MM.1S (cell line): ENCODE measurements around the gene PI4KA.

Experiments
- DNase-seq: peaks from one replicate; pipeline ENCODE4 v3.0.0-alpha.2; 2015
- H2AFZ ChIP-seq: fragments of 300-600 bp; sonication (generic); 2 replicates; pipeline ENCODE4 v1.6.0; 2016; ENCODE audit warnings: antibody characterized with exemption, low read length
- H3F3A ChIP-seq: fragments of 300-600 bp; sonication (generic); 2 replicates; pipeline ENCODE4 v1.6.1; 2016; ENCODE audit warnings: mild to moderate bottlenecking, antibody characterized with exemption, low read length, moderate library complexity, mixed read lengths; ENCODE audit not compliant: insufficient read depth
- H3K27ac ChIP-seq: fragments of 300-600 bp; sonication (generic); 2 replicates; pipeline ENCODE4 v1.5.1; 2016; ENCODE audit warnings: mild to moderate bottlenecking, low read length
- H3K27me3 ChIP-seq: fragments of 300-600 bp; sonication (generic); replicated peaks from 2 replicates; pipeline ENCODE4 v1.6.0; 2016; ENCODE audit warnings: low read length; ENCODE audit not compliant: insufficient read depth
- H3K36me3 ChIP-seq: fragments of 300-600 bp; sonication (generic); replicated peaks from 2 replicates; pipeline ENCODE4 v1.6.1; 2016; ENCODE audit warnings: mild to moderate bottlenecking, low read length, mixed read lengths; ENCODE audit not compliant: insufficient read depth
- H3K4me1 ChIP-seq: fragments of 300-600 bp; sonication (generic); 2 replicates; pipeline ENCODE4 v1.6.1; 2016; ENCODE audit warnings: low read length, mixed read lengths
- H3K4me2 ChIP-seq: fragments of 300-600 bp; sonication (generic); 2 replicates; pipeline ENCODE4 v1.6.0; 2016; ENCODE audit warnings: low read depth, low read length
- H3K4me3 ChIP-seq: fragments of 300-600 bp; sonication (generic); 2 replicates; pipeline ENCODE4 v1.5.1; 2016; ENCODE audit warnings: low read length, mixed read lengths
- H3K79me2 ChIP-seq: fragments of 300-600 bp; sonication (generic); 2 replicates; pipeline ENCODE4 v1.6.1; 2016; ENCODE audit warnings: mixed run types, low read length, mixed read lengths
- H3K9ac ChIP-seq: fragments of 300-600 bp; sonication (generic); 2 replicates; pipeline ENCODE4 v1.6.1; 2016; ENCODE audit warnings: low read length, mixed read lengths
- H3K9me2 ChIP-seq: fragments of 300-600 bp; sonication (generic); replicated peaks from 2 replicates; pipeline ENCODE4 v1.6.1; 2016; ENCODE audit warnings: mild to moderate bottlenecking, low read length, mixed read lengths; ENCODE audit not compliant: insufficient read depth
- H3K9me3 ChIP-seq: fragments of 300-600 bp; sonication (generic); replicated peaks from 2 replicates; pipeline ENCODE4 v1.6.1; 2016; ENCODE audit warnings: mild to moderate bottlenecking, low read length, mixed read lengths; ENCODE audit not compliant: insufficient read depth
- H4K20me1 ChIP-seq: fragments of 300-600 bp; sonication (generic); 2 replicates; pipeline ENCODE4 v1.6.1; 2016; ENCODE audit warnings: mild to moderate bottlenecking, low read length, moderate library complexity, mixed read lengths; ENCODE audit not compliant: insufficient read depth
- CTCF ChIP-seq: fragments of 300-600 bp; sonication (generic); IDR thresholded peaks from 2 replicates; pipeline ENCODE4 v1.5.1; 2016; ENCODE audit warnings: antibody characterized with exemption, low read length, mixed read lengths
- EZH2 ChIP-seq: fragments of 300-600 bp; sonication (generic); optimal IDR thresholded peaks from 2 replicates; pipeline ENCODE3; 2017; ENCODE audit warnings: low read depth, mild to moderate bottlenecking, antibody characterized with exemption, low read length, mixed read lengths
- EZH2phosphoT487 ChIP-seq: fragments of 300-600 bp; sonication (generic); IDR thresholded peaks from 2 replicates; pipeline ENCODE4 v1.6.1; 2018; ENCODE audit warnings: antibody characterized with exemption, low read length

PI4KA gene

GRCh38 chr22:20747223-20747622 is 111.4 kb downstream of the PI4KA start:
- Histone ChIP-seq H3K27ac (no peak overlapping the region), H3K9ac (no peak overlapping the region), H2AFZ (no peak overlapping the region), H4K20me1 (no peaks in the 10 kb centered on the region), H3K36me3 (no peaks in the 10 kb centered on the region; the same call in 1 of the 2 replicates), H3K9me2 (no peaks in the 10 kb centered on the region), H3K4me3 (no peak overlapping the region), H3K27me3 (no peaks in the 10 kb centered on the region), H3K79me2 (no peaks in the 10 kb centered on the region), H3K4me1 (no peaks in the 10 kb centered on the region), H3K9me3 (no peaks in the 10 kb centered on the region), H3F3A (no peaks in the 10 kb centered on the region; the same call in 1 of the 2 replicates), H3K4me2 (no peak overlapping the region)
- no peak for DNase-seq
- TF ChIP-seq CTCF = no peak
- no peak for TF ChIP-seq EZH2phosphoT487
- no peak for TF ChIP-seq EZH2

- Histone ChIP-seq H2AFZ (no peak overlapping the region), H3K9ac (no peak overlapping the region), H3K27ac (no peak overlapping the region), H4K20me1 (no peaks in the 10 kb centered on the region), H3K36me3 (no peaks in the 10 kb centered on the region; the same call in 1 of the 2 replicates), H3K9me3 (no peaks in the 10 kb centered on the region), H3F3A (no peaks in the 10 kb centered on the region; the same call in 1 of the 2 replicates), H3K27me3 (no peaks in the 10 kb centered on the region), H3K4me1 (no peaks in the 10 kb centered on the region), H3K79me2 (no peaks in the 10 kb centered on the region), H3K4me3 (no peak overlapping the region), H3K4me2 (no peak overlapping the region), H3K9me2 (no peaks in the 10 kb centered on the region)
- no peak for DNase-seq
- TF ChIP-seq EZH2phosphoT487 (no peak), EZH2 (no peak), CTCF (no peak)
These were observed 112.0 kb downstream of the PI4KA start for GRCh38 chr22:20746431-20747189.

GRCh38 chr22:20745119-20745518 is 113.5 kb downstream of the PI4KA start:
- Histone ChIP-seq H3K9ac (no peak overlapping the region), H3K9me3 (no peaks in the 10 kb centered on the region), H3F3A (no peaks in the 10 kb centered on the region; the same call in 1 of the 2 replicates), H3K27ac (no peak overlapping the region), H4K20me1 (no peaks in the 10 kb centered on the region), H3K4me1 (no peaks in the 10 kb centered on the region), H3K36me3 (no peaks in the 10 kb centered on the region; the same call in 1 of the 2 replicates), H3K4me3 (no peak overlapping the region), H2AFZ (no peak overlapping the region), H3K4me2 (no peak overlapping the region), H3K9me2 (no peaks in the 10 kb centered on the region), H3K79me2 (no peaks in the 10 kb centered on the region), H3K27me3 (no peaks in the 10 kb centered on the region)
- no peak for TF ChIP-seq EZH2phosphoT487
- TF ChIP-seq EZH2 = no peak
- no peak for TF ChIP-seq CTCF
- DNase-seq = no peak
